Ishikawa (cell line): ENCODE measurements around the gene ASB6.

Source experiments
- CEBPB ChIP-seq: IDR thresholded peaks from 2 replicates; pipeline ENCODE4 v1.6.1; 2012
- CREB1 ChIP-seq: IDR thresholded peaks from 2 replicates; pipeline ENCODE4 v1.6.1; 2012; ENCODE audit warnings: low read depth
- EGR1 ChIP-seq: IDR thresholded peaks from 2 replicates; pipeline ENCODE4 v1.6.1; 2012
- EP300 ChIP-seq: IDR thresholded peaks from 2 replicates; pipeline ENCODE4 v1.6.1; 2012; ENCODE audit warnings: borderline replicate concordance
- FOXM1 ChIP-seq: IDR thresholded peaks from 2 replicates; pipeline ENCODE4 v1.6.1; 2012; ENCODE audit warnings: low read depth, borderline replicate concordance
- MAX ChIP-seq: IDR thresholded peaks from 2 replicates; pipeline ENCODE4 v1.6.1; 2012
- NFIC ChIP-seq: IDR thresholded peaks from 2 replicates; pipeline ENCODE4 v1.6.1; 2012
- RAD21 ChIP-seq: IDR thresholded peaks from 2 replicates; pipeline ENCODE4 v1.6.1; 2012; ENCODE audit warnings: low read depth
- REST ChIP-seq: IDR thresholded peaks from 2 replicates; pipeline ENCODE4 v1.6.1; 2012; ENCODE audit warnings: low read depth, mild to moderate bottlenecking
- TAF1 ChIP-seq: IDR thresholded peaks from 2 replicates; pipeline ENCODE4 v1.6.1; 2012; ENCODE audit warnings: low read depth, mild to moderate bottlenecking
- TCF12 ChIP-seq: IDR thresholded peaks from 2 replicates; pipeline ENCODE4 v1.6.1; 2012; ENCODE audit warnings: low read depth
- TEAD4 ChIP-seq: IDR thresholded peaks from 2 replicates; pipeline ENCODE4 v1.6.1; 2012
- USF1 ChIP-seq: IDR thresholded peaks from 2 replicates; pipeline ENCODE4 v1.6.1; 2012
- YY1 ChIP-seq: IDR thresholded peaks from 2 replicates; pipeline ENCODE4 v1.6.1; 2012; ENCODE audit warnings: low read depth
- ZBTB7A ChIP-seq: IDR thresholded peaks from 2 replicates; pipeline ENCODE4 v1.6.1; 2012; ENCODE audit warnings: low read depth

Gene ASB6

GRCh38 chr9:129598089-129598596 lies 43.8 kb downstream of the ASB6 start:
- TF ChIP-seq TEAD4: no peak
- TF ChIP-seq CEBPB: peak; percentile 25; the same call in 1 of the 2 replicates

GRCh38 chr9:129597355-129598088 lies 44.4 kb downstream of the ASB6 start:
- TF ChIP-seq NFIC (peak; percentile 85), YY1 (no peak), RAD21 (no peak), ZBTB7A (no peak), MAX (no peak), TCF12 (peak; percentile 69), USF1 (no peak), EGR1 (peak; percentile 29; the same call in 1 of the 2 replicates), FOXM1 (peak; percentile 45; the same call in 1 of the 2 replicates), CREB1 (no peak), EP300 (peak; percentile 41; the same call in 1 of the 2 replicates), REST (no peak), TAF1 (peak; percentile 29; the same call in 1 of the 2 replicates), CEBPB (no peak), TEAD4 (0 out of 2 replicates have a peak, but pooled peaks have one; percentile 11)

- TF ChIP-seq NFIC (no peak), EGR1 (peak; percentile 75), TCF12 (no peak), TAF1 (no peak; the same call in 1 of the 2 replicates), MAX (no peak)
Measured at GRCh38 chr9:129596541-129597331, 45.2 kb downstream of the ASB6 start.

- no peak for TF ChIP-seq TAF1
- no peak for TF ChIP-seq EGR1
- TF ChIP-seq FOXM1: no peak
- no peak for TF ChIP-seq EP300
- TF ChIP-seq MAX: no peak
- TF ChIP-seq REST: no peak
- no peak for TF ChIP-seq TCF12
- TF ChIP-seq RAD21: no peak
- TF ChIP-seq TEAD4: no peak
- TF ChIP-seq ZBTB7A: no peak
- no peak for TF ChIP-seq NFIC
Measured at GRCh38 chr9:129595903-129596540, 45.9 kb downstream of the ASB6 start.

- TF ChIP-seq REST (no peak), CEBPB (no peak), RAD21 (no peak), NFIC (no peak), TEAD4 (no peak)
Measured at GRCh38 chr9:129595311-129595741, 46.6 kb downstream of the ASB6 start.
